ENCODE results near the gene ATL2.

- TF ChIP-seq CTCF (tag by site-specific recombination; IDR thresholded peaks at IDR 0.05) (no peak), ZBTB26 (tag by site-specific recombination; optimal IDR thresholded peaks at IDR 0.05) (no peak), HIC1 (tag by site-specific recombination; IDR thresholded peaks at IDR 0.05) (no peak), ZNF561 (tag by site-specific recombination; IDR thresholded peaks at IDR 0.05; ENCODE audit: borderline replicate concordance) (no peak), ZXDB (tag by site-specific recombination; IDR thresholded peaks at IDR 0.05) (no peak)
Observed at GRCh38 chr2:38371235-38371634, 5.8 kb downstream of the ATL2 start.

Data from HEK293 (cell line).